Activated naive CD4-positive, alpha-beta T cell treated with anti-CD3 and anti-CD28 coated beads, Interleukin-2, amount 50 U/mL, for 16 hours (primary cell): ENCODE results near the gene KBTBD8.

Experiments used
- DNase-seq: peaks from one replicate; pipeline ENCODE4 v3.0.0-alpha.2; 2020

Gene KBTBD8

GRCh38 chr3:66997560-66998112 is 471 bp upstream of the KBTBD8 start:
- no peak for DNase-seq

- no peak for DNase-seq
Measured at GRCh38 chr3:66998904-66999235, 763 bp downstream of the KBTBD8 start.

- DNase-seq: no peak
Measured at GRCh38 chr3:67000009-67000408, 1.9 kb downstream of the KBTBD8 start.

GRCh38 chr3:67001086-67001861 is 3.2 kb downstream of the KBTBD8 start:
- no peak for DNase-seq

GRCh38 chr3:67005974-67006373 is 7.9 kb downstream of the KBTBD8 start:
- no peak for DNase-seq

GRCh38 chr3:67006460-67006859 is 8.4 kb downstream of the KBTBD8 start:
- DNase-seq: no peak

GRCh38 chr3:67008388-67008787 is 10.3 kb downstream of the KBTBD8 start:
- no peak for DNase-seq

GRCh38 chr3:67009716-67010115 is 11.6 kb downstream of the KBTBD8 start:
- no peak for DNase-seq

- no peak for DNase-seq
Measured at GRCh38 chr3:67011414-67012131, 13.5 kb downstream of the KBTBD8 start.

- no peak for DNase-seq
Measured at GRCh38 chr3:67012564-67012963, 14.5 kb downstream of the KBTBD8 start.

- no peak for DNase-seq
Measured at GRCh38 chr3:67015702-67016484, 17.8 kb downstream of the KBTBD8 start.

- no peak for DNase-seq
Measured at GRCh38 chr3:67016522-67017080, 18.5 kb downstream of the KBTBD8 start.

GRCh38 chr3:67017211-67017610 is 19.1 kb downstream of the KBTBD8 start:
- DNase-seq: no peak

- DNase-seq: no peak
Measured at GRCh38 chr3:67018105-67018788, 20.1 kb downstream of the KBTBD8 start.

- no peak for DNase-seq
Measured at GRCh38 chr3:67018789-67019526, 20.9 kb downstream of the KBTBD8 start.

- no peak for DNase-seq
Measured at GRCh38 chr3:67028001-67028784, 30.1 kb downstream of the KBTBD8 start.

GRCh38 chr3:67030785-67031740 is 33.0 kb downstream of the KBTBD8 start:
- no peak for DNase-seq

- no peak for DNase-seq
Measured at GRCh38 chr3:67031986-67032385, 33.9 kb downstream of the KBTBD8 start.

GRCh38 chr3:67033079-67033478 is 35.0 kb downstream of the KBTBD8 start:
- no peak for DNase-seq

- DNase-seq: no peak
Measured at GRCh38 chr3:67034371-67034770, 36.3 kb downstream of the KBTBD8 start.
